Panc1 (cell line): ENCODE results near the gene ALPK1. TPM values are rescaled to one million over a fixed set of nuclear protein-coding genes. Genes with fewer than 3 reads are reported as not detected.

Source experiments
- ATAC-seq: fragments of 200-7000 bp; cut with Tn5 transposase; 2 replicates; pipeline ENCODE4 v1.9.1; 2020; ENCODE audit warnings: mild to moderate bottlenecking, moderate library complexity
- BruUV-seq: library from RNA; stranded (reverse); fragments of 400-500 nt; replicated peaks from 2 replicates; lab custom pipeline; 2021; lab: Mats Ljungman, UMichigan
- CTCF ChIA-PET: fragments of 300-600 bp; sonication (Branson Sonifier 250); formaldehyde crosslinking; loops from one replicate; lab custom pipeline; 2022; ENCODE audit warnings: antibody characterized with exemption; lab: Charles Lee
- POLR2A ChIA-PET: fragments of 300-600 bp; sonication (Branson Sonifier 250); formaldehyde crosslinking; loops from one replicate; lab custom pipeline; 2022; ENCODE audit warnings: antibody characterized with exemption; lab: Charles Lee
- DNase-seq: peaks from one replicate; pipeline ENCODE4 v3.0.0-alpha.2; 2010; ENCODE audit warnings: low read depth, low spot score
- H3K27ac ChIP-seq: 2 replicates; pipeline ENCODE4 v1.5.1; 2011; ENCODE audit warnings: mild to moderate bottlenecking, low read length, inconsistent platforms
- H3K27me3 ChIP-seq: fragments of 200-500 bp; sonication (Bioruptor generic); 2 replicates; pipeline ENCODE4 v1.6.0; 2014; ENCODE audit warnings: low read length, inconsistent platforms; ENCODE audit not compliant: control insufficient read depth, insufficient read depth
- H3K36me3 ChIP-seq: fragments of 200-500 bp; sonication (Bioruptor generic); 2 replicates; pipeline ENCODE4 v1.5.1; 2014; ENCODE audit warnings: inconsistent platforms, mild to moderate bottlenecking, low read length, moderate library complexity; ENCODE audit not compliant: control insufficient read depth, insufficient read depth
- H3K4me1 ChIP-seq: 2 replicates; pipeline ENCODE4 v1.5.1; 2011; ENCODE audit warnings: inconsistent platforms, mild to moderate bottlenecking, low read length, moderate library complexity; ENCODE audit not compliant: control insufficient read depth, insufficient read depth
- H3K4me3 ChIP-seq, 2 experiments: 2 replicates each; pipeline ENCODE4 v1.5.1; 2011 to 2012; ENCODE audit warnings: low read depth in 2 of 2, low read length in 2 of 2, mild to moderate bottlenecking in 2 of 2, inconsistent platforms in 1 of 2, moderate library complexity in 1 of 2
- H3K9me3 ChIP-seq: fragments of 200-500 bp; sonication (Bioruptor generic); 2 replicates; pipeline ENCODE4 v1.5.1; 2014; ENCODE audit warnings: low read depth, mild to moderate bottlenecking, inconsistent platforms, low read length, moderate library complexity; ENCODE audit not compliant: control insufficient read depth, insufficient read depth
- CTCF ChIP-seq: fragments of 450-650 bp; IDR thresholded peaks from 2 replicates; pipeline ENCODE4 v1.5.1; 2017; ENCODE audit warnings: mild to moderate bottlenecking
- POLR2AphosphoS5 ChIP-seq: IDR thresholded peaks from 2 replicates; pipeline ENCODE4 v1.6.1; 2012; ENCODE audit warnings: mild to moderate bottlenecking, low read depth, low read length, moderate library complexity
- REST ChIP-seq, 2 experiments: IDR thresholded peaks; 2 replicates each; pipeline ENCODE4 v1.6.1; 2011 to 2012; ENCODE audit warnings: low read depth in 2 of 2, control low read depth in 1 of 2, low read length in 1 of 2, mild to moderate bottlenecking in 1 of 2, moderate library complexity in 1 of 2; ENCODE audit not compliant: insufficient read depth in 1 of 2
- SIN3A ChIP-seq: IDR thresholded peaks from 2 replicates; pipeline ENCODE4 v1.6.1; 2012; ENCODE audit warnings: low read depth, mild to moderate bottlenecking, low read length, moderate library complexity, borderline replicate concordance; ENCODE audit not compliant: insufficient read depth
- TCF7L2 ChIP-seq: IDR thresholded peaks from 2 replicates; pipeline ENCODE4 v1.6.1; 2011; ENCODE audit warnings: mild to moderate bottlenecking, low read depth, low read length, inconsistent platforms
- in situ Hi-C: cut with HindIII; loops from 2 replicates; pipeline ENCODE4 v1.10.0; 2016; ENCODE audit warnings: low sequenced_read_pairs, low pct_unique_long_range_greater_than_20kb
- intact Hi-C: fragments of 100-400 bp; cut with micrococcal nuclease; formaldehyde crosslinking; loops from one replicate; pipeline ENCODE4 v1.10.0; 2022; ENCODE audit not compliant: unreplicated experiment
- total RNA-seq: library from RNA; stranded (reverse); gene quantifications from one replicate; pipeline ENCODE4 v1.2.1, GENCODE V29; 2021; ENCODE audit not compliant: unreplicated experiment

Gene ALPK1
- total RNA-seq, 1 experiment from 2014 or later = 1.4 TPM

- Histone ChIP-seq H3K4me3 (no peak overlapping the region), H3K27ac (no peak overlapping the region), H3K9me3 (no peaks in the 10 kb centered on the region), H3K36me3 (no peaks in the 10 kb centered on the region; the same call in 1 of the 2 replicates), H3K27me3 (no peaks in the 10 kb centered on the region), H3K4me1 (no peaks in the 10 kb centered on the region)
- in situ Hi-C loops (no loop called here), intact Hi-C loops (no loop called here)
- DNase-seq (no peak), ATAC-seq (no peak)
- CTCF ChIA-PET = no interaction called here
- no TSS peak for BruUV-seq
- POLR2A ChIA-PET = no interaction called here
- TF ChIP-seq TCF7L2 (no peak), CTCF (no peak), REST (IDR thresholded peaks at IDR 0.05; ENCODE audit: insufficient read depth in 1 of 2, low read depth in 2 of 2, low read length in 1 of 2) (no peak), POLR2AphosphoS5 (no peak), SIN3A (no peak)
Measured at GRCh38 chr4:112252234-112252633, 44.9 kb upstream of the ALPK1 start.

- no peak overlapping the region for H3K27ac ChIP-seq
- H3K36me3 ChIP-seq = no peaks in the 10 kb centered on the region; the same call in 1 of the 2 replicates
- no peaks in the 10 kb centered on the region for H3K27me3 ChIP-seq
- BruUV-seq = no TSS peak
- no peak for ATAC-seq
- TF ChIP-seq CTCF = no peak
- TF ChIP-seq REST (IDR thresholded peaks at IDR 0.05; ENCODE audit: insufficient read depth in 1 of 2, low read depth in 2 of 2, low read length in 1 of 2) = no peak
- no peak for TF ChIP-seq TCF7L2
- TF ChIP-seq POLR2AphosphoS5 = no peak
- no peak for TF ChIP-seq SIN3A
- H3K9me3 ChIP-seq = no peaks in the 10 kb centered on the region
- in situ Hi-C loops (no loop called here), intact Hi-C loops (no loop called here)
- ChIA-PET POLR2A (no interaction called here), CTCF (no interaction called here)
- DNase-seq = no peak
- H3K4me1 ChIP-seq = no peaks in the 10 kb centered on the region
- no peak overlapping the region for H3K4me3 ChIP-seq
Measured at GRCh38 chr4:112253382-112254000, 43.7 kb upstream of the ALPK1 start.
